ENCODE measurements around the gene KLHDC3. TPM values are rescaled to one million over a fixed set of nuclear protein-coding genes. Genes with fewer than 3 reads are reported as not detected.
A peak's percentile ranks its signal among the peaks of the same experiment; 100 is the strongest.

Gene KLHDC3
- total and polyA plus RNA-seq, 9 of the 15 experiments (the other 6 are each of a cell fraction or from before 2014, with no cell fraction given): 4.5 to 171 (median 107) TPM

DNA sequence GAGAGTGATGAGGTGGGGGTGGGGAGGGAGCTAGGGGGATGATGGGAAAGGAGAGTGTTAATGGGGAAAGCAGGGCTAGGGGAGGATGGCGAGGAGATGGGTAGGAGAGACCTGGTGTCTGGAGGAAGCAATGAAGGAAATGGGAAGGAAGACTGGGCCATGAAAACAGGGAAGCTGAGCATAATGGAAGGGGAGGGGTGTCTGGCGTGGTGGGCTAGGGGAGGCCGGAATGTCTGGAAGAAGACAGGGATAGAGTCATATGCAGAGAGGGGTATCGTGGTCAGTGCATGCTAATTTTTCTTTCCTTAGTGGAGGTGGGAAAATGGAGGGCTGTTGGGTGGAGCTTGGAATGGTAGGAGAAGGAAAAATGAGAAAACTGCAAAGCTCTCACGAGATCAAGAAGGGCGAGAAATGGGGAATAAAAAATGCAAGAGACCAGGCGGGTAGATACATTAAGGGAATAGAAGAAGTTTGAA, 423 bp downstream of the KLHDC3 start (continued):
- no peak for TF ChIP-seq REST (IDR thresholded peaks at IDR 0.05; ENCODE audit: borderline replicate concordance)
- no peak for TF ChIP-seq REST (CRISPR knock-in tag; IDR thresholded peaks at IDR 0.05; ENCODE audit: low read depth)
- TF ChIP-seq BRD4 (IDR thresholded peaks at IDR 0.05): no peak
- TF ChIP-seq RUNX1 (IDR thresholded peaks at IDR 0.05; ENCODE audit: low read depth): no peak
- no peak for TF ChIP-seq CBX1 (IDR thresholded peaks at IDR 0.05; ENCODE audit: low read depth)
- TF ChIP-seq MYC (IDR thresholded peaks at IDR 0.05; ENCODE audit: low read depth, low read length): no peak
- no peak for TF ChIP-seq MYC (CRISPR knock-in tag; IDR thresholded peaks at IDR 0.05; ENCODE audit: borderline replicate concordance, low read depth)
- TF ChIP-seq NR2F6 (CRISPR knock-in tag; IDR thresholded peaks at IDR 0.05): no peak
- no peak for TF ChIP-seq XRCC3 (IDR thresholded peaks at IDR 0.05)
- no peak for TF ChIP-seq XRCC5 (IDR thresholded peaks at IDR 0.05; ENCODE audit: low read depth, low read length)
- no peak for TF ChIP-seq PURB (CRISPR knock-in tag; IDR thresholded peaks at IDR 0.05; ENCODE audit: low read depth)
- no peak for TF ChIP-seq ZBTB17 (CRISPR knock-in tag; IDR thresholded peaks at IDR 0.05)
- no peak for TF ChIP-seq ZBTB12 (CRISPR knock-in tag; IDR thresholded peaks at IDR 0.05)
- TF ChIP-seq BMI1 (IDR thresholded peaks at IDR 0.05; ENCODE audit: low read length): no peak
- TF ChIP-seq CREB5 (CRISPR knock-in tag; IDR thresholded peaks at IDR 0.05): no peak
- peak; percentile 25 for TF ChIP-seq ASH1L (IDR thresholded peaks at IDR 0.05; ENCODE audit: borderline replicate concordance, low read depth, partially characterized antibody)
- no peak for TF ChIP-seq ZFX (CRISPR knock-in tag; IDR thresholded peaks at IDR 0.05)
- TF ChIP-seq, protein P1, sequence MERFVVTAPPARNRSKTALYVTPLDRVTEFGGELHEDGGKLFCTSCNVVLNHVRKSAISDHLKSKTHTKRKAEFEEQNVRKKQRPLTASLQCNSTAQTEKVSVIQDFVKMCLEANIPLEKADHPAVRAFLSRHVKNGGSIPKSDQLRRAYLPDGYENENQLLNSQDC (CRISPR knock-in tag; IDR thresholded peaks at IDR 0.05): no peak
- no peak for TF ChIP-seq KLF1 (tag; IDR thresholded peaks at IDR 0.05)
- no peak for TF ChIP-seq ZNF436 (CRISPR knock-in tag; IDR thresholded peaks at IDR 0.05)
- TF ChIP-seq SLC30A9 (CRISPR knock-in tag; IDR thresholded peaks at IDR 0.05): no peak
- TF ChIP-seq MCM7 (IDR thresholded peaks at IDR 0.05): no peak
